NCI-H748 (cell line): ENCODE measurements around the gene NEURL1B.
A peak's percentile ranks its signal among the peaks of the same experiment; 100 is the strongest.
"Not testable (repeated sequence)": the region's sequence is repeated elsewhere in the genome, so short reads cannot be mapped to it uniquely, and the experiment has no call there.

Experiments used
- DNase-seq: peaks from one replicate; lab custom pipeline; 2025; ENCODE audit not compliant: unreplicated experiment; lab: John Stamatoyannopoulos, UW

NEURL1B gene

DNA sequence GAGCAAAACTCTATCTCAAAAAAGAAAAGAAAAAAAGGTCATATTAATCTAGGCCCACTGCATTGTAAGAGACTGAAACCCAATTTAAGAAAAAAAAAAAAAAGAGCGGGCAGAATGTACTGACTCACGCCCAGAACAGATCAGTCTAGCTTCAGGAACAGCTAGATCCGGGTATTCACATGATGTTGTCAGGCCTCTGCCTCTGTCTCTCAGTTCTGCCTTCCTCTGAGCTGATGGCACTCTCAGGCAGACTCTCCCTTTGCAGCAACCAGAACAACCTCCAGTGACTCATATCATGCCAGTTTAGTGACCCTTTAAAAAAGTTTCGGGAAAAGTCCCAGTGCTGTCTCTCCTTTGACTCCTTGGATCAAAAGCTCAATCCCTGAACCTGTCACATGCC lies 53.0 kb downstream of the NEURL1B start:
- no peak for DNase-seq

DNA sequence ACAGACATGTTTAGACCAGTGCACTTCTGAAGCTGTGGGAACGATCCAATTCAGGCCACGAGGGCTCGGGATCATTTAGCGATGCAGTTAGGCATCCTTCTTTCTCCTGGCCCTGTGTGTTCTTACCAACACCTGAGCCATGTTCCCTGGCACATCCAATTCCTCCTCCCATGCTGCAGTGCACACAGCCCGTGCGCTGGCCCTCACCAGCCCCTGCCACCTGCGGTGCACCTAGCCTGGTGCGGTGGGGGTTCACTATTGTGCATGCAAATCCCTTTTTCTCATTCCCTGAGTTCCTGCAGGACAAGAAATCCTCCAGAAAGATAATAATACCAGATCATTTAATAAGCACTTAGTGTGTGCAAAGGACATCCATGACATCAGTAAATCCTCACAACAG lies 53.5 kb downstream of the NEURL1B start:
- peak; percentile 9 for DNase-seq

DNA sequence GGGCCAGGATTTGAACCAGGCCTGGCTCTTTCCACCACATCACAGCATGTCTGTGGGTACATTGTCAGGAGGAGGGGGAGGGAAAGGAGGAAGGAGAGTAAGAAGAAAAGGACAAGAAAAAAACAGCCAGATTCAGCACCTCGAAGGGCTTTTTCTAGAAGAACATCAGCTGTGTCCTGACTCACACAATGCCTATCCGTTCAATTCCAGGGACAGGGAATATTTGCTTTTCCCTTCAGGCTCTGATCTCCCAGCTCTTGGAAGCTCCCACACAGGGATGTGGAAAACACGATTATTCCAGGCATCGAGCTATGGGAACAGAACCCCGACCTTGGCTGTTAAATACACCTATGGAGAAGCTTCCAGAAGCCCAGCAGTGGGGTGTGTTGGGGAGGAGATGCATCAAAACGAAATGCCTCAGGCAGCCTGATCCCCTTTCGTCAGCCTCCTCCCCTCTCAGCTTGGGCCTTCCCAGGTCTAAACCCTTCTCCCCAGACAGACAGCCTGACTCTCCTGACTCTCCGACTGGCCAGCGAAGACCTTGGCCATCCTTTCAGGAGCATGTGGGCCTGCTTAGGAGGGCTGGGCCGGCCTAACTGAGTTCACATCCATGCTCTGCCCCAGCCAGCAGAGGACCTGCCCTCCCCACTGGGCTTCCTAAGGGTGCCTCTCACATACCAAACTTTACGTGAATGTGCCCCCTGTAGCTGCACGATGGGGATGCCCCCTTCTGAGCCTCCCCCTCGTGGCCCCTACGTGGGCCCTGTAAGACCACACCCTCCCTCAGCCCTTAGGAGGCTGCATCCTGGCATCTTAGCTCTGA lies 54.4 kb downstream of the NEURL1B start:
- DNase-seq: no peak

DNA sequence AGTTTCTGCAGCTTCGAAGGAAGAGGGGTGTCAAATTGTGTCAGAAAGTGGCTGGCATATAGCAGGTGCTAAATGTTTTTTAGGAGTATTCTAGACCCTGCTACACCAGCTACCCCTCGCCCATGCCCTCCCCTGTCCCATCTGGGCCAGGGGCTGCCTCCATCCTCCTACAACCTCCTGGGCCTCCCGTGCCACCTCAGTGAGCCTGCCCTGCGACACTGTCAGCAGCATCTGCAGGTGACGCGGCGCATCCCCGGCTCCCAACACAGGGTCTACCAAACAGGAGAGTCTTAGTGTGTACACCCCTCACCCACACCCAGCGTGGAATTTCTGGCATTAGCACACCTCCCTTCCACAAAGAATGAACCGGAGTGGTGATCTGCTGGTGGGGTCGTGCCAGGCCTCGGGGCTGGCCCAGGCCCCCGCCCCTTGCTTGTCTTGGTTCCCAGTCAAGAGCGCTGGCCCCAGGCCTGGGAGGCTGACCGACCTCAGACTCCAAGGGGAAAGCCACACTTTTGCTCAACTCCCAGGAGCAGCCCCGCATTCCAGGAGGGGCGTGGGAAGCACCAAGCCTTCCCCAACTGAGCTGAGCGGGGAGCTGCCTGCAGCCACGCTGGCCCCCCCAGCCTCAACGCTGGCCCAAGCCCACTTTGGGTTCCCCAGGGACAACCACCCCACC lies 55.2 kb downstream of the NEURL1B start:
- DNase-seq: no peak

DNA sequence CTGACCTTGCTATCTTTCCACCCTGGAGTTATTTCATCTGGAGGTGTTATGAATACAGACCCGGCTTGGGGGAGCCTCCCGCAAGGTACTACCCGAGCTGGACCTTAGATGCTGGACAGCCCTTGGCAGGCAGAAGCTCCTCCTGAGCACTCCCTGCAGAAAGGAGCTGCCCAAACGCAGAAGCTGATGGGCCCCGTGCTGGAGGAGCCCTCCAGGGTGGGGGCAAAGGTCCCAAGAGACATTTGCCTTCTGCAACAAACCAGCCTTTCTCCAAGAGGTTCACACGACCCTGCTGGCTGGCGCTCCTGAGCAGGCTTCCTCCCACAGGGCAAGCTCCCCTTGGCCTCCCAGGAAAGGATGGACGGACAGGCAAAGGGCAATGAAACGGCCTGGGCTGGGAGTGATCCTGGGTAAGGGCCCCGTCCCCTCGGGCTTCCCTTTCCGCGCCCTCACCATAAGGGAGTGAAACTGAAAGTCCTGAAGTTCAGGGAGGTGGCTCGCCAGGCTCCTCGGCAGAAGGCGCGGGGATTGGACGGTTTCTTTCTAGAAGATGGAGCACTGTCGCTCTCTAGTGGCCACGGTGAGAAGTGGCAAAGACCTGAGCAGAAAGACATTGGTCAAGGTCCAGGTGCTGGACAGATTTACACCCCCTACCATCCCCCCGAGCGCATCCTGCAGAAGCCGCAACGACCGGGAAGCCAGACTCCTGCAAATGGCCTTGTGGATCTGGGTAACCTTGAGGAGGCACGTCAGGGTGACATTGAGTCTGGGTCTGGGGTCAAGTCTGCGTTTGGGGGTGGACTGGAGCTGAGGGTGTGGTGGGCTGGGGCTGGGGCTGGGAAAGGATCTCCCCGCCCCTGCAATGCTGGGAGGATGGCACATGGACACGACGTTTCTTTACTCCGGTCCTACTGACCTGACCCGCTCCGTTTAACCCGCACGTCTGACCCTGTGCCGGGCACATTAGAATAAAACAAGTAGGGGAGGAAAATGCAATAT lies 56.4 kb downstream of the NEURL1B start:
- peak; percentile 84 for DNase-seq

DNA sequence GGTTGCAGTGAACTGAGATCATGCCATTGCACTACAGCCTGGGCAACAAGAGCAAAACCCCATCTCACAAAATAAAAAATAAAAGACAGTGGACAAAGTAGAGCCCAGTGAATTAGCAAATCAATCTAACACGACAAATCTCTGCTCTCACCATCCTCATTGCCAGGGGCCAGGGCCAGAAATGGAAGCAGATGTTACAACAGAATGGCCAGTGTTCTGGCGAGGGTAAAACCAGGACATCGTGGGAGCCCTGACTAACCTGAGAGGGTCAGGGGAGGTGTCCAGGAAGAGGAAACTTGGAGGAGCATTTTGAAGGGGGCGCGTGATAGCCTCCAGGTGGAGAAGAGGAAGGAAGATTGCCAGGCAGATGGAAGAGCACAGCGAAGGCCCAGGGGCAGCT lies 58.4 kb downstream of the NEURL1B start:
- no peak for DNase-seq

DNA sequence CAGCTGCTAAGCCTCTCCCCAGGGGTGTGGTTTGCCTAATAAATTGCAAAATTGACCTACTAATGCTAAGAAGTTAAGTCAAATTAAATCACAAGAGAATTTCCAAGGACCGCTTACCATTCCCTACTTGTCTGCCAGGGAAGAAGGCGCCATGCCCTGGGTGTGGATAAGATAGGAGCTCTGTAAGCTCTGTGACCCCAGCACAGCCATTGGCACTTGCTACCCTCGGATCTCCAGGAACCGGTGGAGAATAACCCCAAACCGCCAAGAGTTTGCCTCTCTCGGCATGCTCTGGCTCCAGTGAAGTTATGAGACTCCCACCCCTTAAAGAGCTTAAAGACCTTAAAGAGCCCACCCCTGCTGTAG lies 58.9 kb downstream of the NEURL1B start:
- DNase-seq: no peak

DNA sequence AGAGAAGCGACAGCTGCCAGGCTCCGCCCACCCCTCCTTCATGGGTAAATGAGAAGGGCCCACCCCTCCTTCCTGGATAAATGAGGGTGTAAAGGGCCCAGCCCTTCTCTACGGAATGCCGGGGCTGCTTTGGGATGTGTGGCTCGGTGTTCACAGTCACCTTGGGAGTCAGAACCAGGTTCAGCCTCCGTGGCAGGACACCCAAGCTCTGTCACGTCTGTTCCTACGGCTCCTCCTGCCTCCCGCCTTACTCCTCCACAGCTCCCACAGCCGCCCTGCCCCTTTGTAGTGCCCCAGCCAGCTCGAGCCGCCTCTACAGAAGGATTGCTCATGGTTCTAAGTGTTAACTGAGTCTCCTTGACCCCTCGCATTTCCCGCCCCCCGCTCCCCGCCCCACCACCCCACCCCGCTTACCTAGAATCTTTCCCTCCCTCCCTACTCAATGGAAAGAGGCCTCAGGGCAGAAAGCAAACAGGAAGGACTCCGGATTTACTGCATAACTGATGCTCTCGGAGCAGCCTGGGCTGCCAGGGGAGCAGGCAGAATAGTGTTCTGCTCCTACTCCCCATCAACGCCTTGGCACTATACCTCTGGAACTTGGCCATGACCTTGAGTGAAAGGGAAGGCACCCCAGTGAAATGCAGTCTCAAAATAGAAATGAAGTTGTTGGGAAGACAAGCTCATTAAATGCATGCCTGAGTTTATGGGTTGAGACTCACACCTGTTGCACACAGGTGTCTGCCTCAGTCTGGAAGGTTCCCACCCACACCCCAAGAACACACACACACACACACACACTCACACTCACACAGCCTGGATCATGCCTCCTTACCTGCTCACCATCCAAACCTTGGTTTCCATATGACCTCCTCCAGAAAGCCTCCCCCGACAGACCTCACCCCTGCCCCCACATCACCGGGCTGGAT lies 59.6 kb downstream of the NEURL1B start:
- DNase-seq: peak; percentile 10

DNA sequence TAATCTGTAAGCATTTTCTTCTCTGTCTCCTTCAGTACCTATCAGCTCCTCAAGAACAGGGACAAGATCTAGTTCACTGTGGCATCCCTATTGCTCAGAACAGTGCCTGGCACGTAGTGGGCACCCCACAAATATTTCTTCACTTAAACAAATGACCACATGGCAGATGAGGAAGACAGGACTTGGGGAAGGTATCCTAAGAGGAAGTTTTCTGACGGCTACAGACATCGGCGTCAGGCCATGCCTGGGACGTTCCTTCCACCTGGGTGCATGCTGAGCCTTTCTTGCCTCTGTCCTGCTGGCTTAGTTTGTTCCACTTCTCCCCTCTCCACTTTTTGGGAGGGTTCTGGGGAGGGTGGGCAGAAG lies 60.2 kb downstream of the NEURL1B start:
- DNase-seq: no peak

DNA sequence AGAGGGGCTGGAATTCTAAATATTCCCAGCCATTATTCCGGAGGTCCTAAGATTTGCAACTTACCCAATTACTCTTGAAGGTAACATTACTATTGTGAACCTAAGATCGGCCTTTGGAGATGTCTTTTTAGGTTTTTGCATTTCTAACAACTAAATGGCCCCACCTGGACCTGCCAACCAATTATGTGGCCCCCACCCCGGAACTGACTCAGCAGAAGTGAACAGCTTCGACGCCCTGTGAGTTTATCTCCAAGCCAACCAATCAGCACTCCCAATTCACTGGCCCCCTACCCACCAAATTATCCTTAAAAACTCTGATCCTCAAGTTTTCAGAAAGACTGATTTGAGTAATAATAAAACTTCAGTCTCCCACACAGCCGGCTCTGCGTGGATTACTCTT lies 62.9 kb downstream of the NEURL1B start:
- DNase-seq: no peak

DNA sequence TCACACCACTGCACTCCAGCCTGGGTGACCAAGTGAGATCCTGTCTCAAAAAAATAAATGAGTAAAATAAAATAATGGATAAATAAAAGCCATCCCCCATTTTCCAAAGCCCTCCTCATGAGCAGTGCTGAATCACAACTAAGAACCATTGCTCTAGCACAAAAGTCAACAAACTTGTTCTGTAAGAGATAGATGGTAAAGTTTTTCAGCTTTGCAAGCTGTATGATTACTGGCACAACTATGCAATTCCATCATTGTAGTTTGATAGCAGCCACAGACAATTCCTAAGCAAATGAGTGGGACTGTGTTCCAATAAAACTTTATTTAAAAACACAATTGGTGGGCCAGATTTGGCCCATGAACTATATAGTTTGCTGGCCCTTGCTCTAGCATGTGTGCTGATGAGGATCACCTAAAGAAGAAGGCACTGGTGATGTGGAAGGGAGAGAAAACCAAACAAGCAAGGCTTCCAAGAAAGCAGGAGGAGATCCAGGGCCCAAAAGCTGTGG lies 64.6 kb downstream of the NEURL1B start:
- DNase-seq: no peak

DNA sequence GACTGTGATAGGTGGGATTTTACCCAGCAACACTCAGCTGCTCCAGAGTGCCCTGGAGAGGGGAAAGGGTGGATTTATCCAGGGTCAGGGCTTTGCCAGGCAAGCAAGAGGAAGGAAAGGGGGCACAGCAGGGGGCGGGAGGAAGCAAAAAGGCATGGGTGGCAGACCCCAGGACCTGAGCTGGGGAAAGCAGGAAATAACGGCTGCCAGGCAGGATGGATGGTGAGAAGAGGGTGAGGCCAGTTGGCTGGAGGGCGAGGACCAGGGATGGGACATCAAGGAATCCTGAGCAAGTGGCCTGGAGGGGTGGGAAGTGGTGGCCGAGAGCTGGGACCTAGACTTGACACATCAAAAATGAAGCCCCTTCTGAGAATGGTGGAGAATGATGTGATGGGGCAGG lies 65.7 kb downstream of the NEURL1B start:
- DNase-seq: no peak

DNA sequence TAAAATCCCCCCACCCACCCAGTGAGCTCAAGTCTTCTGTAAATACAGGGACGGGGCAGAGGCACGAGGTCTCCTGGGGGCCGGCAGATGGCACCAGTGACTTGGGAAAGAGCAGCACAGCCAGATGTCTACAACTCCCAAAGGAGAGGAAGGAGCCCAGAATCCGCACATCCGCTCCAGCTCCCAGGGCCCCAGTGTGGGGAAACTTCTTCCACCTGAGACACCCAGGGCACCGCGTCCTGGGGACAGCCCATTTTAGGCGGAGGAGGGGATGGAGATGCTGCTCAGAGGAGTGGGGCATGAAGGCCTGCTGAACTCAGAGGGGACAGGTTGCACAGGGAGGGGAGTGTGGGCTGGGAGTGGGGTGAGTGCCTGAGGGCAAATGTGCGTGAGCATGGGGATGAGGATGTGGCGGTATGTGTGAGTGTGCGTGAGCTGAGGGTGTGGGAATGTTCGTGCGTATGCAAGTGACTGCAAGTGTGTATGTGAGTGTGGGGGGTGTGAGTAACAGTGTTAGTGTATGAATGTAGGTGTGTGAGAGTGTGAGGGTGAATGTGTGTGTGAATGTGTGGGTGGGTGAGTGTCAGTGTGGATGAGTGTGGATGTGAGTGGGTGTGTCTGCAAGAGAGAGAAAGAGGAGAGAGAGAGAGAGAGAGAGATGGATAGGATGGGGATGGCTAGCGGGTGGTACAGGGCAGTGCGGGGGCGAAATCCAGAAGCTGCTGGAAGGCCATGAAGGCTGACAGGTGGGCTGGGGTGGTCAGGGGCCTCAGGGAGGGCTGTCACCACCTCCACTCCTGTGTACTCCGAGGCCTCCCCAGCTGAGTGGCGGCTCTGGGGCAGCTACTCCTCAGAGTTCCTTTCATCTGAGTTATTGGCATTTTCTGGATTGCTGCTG lies 66.5 kb downstream of the NEURL1B start:
- DNase-seq: peak; percentile 64

DNA sequence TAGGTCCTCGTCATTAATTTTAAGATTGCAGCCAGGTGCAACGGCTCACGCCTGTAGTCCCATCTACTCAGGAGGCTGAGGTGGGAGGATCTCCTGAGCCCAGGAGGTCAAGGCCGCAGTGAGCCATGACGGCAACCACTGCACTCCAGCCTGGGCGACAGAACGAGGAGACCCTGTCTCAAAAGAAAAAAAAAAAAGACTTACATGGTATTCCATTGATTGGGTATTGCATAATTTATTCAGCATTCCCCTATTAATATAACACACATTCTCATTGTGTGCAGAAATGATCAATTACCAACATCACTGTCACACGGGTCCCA lies 67.1 kb downstream of the NEURL1B start:
- DNase-seq: no peak

DNA sequence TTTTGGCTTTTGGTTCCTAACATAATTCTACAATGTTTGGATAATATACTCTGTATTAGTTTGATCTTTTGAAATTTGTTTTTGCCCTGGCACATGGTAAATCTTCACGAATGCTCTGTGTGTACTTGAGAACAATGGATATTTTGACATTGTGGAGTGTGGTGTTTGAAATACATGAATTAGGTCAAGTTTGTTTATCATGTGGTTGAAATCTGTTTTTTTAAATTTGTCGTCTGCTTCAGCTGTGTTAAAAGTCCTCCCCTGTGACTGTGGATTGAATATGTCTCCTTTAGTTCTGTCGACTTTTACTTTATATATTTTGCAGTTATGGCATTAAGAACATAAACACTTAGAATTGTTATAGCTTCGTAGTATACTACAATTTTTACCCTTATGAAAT lies 69.6 kb downstream of the NEURL1B start:
- DNase-seq: no peak

DNA sequence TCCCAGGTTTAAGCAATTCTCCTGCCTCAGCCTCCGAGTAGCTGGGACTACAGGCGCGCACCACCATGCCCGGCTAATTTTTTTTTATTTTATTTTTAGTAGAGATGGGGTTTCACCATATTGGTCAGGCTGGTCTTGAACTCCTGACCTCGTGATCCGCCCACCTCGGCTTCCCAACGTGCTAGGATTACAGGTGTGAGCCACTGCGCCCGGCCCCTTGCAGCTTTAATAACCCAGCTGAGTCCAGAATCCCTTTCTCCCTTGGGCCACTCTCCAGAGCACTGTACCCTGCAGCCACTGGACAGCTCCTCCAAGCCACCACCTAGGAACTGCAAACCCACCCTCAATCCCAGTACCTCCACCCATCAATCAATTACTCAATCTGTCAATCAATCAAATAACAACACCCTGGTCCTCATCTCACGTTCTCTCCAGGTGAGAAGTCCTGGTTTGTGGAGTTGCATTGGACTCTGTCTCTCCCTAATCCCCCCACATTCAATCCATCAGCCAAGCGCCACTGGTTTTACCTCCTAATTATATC lies 70.3 kb downstream of the NEURL1B start:
- DNase-seq: not testable (repeated sequence)

DNA sequence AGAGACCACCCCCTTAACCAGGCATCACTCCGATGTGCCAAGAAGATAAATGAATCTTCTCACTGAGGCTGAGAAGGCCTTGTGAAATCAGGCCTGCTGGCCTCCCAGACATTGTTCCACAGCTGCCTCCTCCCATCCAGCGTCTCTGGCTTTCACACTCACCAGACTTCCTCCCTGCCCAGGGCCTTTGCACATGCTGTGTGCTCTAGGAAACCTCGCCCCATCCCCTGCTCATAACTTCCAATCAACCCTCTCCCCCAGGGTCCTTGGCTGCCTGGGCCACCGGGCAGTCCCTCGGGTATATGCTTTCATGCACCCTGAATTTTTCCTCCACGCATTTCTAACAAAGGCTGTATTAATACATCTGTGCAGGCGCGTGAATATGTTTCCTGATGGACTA lies 71.5 kb downstream of the NEURL1B start:
- DNase-seq: no peak

DNA sequence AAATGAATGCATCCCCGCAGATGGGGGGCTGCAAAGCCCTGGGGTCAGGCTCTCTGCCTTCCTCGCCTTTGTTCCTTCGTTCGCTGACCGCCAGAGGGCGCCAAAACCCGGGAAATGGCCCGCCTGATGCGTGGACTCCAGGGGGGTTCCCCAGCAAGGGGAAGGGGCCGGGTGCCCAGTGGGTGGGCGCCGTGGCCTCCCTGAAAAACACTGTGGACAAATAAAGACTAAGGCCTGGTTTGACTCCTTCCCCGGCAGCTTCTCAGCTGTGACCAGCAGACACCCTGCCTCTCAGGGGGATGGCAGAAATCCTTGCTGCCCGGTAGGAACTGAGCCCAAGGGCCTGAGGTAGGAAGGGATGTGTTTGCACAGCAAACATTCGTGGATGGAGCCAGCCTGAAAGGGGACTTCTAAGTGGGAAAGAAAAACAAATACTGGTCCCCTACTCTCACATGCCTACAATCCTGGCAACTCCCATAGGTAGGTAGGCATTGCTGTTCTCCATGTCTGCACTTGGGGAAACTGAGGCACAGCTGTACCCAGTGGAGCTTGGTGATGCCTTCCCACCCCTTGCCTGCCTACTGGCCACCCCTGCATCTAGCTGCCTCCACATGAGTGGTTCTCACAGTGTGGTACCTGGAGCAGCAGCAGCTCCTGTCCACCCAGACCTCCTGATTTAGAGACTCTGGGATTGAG lies 72.2 kb downstream of the NEURL1B start:
- peak; percentile 66 for DNase-seq
